Stimulated activated effector memory CD8-positive, alpha-beta T cell treated with anti-CD3 and anti-CD28 coated beads, Interleukin-12 subunit alpha, Interleukin-12 subunit beta, amount 100 ng/mL, for 72 hours (primary cell): ENCODE results near the gene ANGPTL5.
A peak's percentile ranks its signal among the peaks of the same experiment; 100 is the strongest.

Experiments used
- ATAC-seq: fragments of 150-1000 bp; cut with Tn5 transposase; 2 replicates; pipeline ENCODE4 v1.10.0; 2021
- DNase-seq, 2 donors: peaks; one replicate each; pipeline ENCODE4 v3.0.0; 2021 to 2022; ENCODE audit warnings: low spot score in 2 of 2
- H3K27ac Mint-ChIP-seq: one replicate; pipeline ENCODE4 v1.8.0; 2022; ENCODE audit warnings: mild to moderate bottlenecking, mixed read lengths
- H3K36me3 Mint-ChIP-seq: one replicate; pipeline ENCODE4 v1.8.0; 2022; ENCODE audit warnings: mild to moderate bottlenecking, mixed read lengths
- H3K4me1 Mint-ChIP-seq: one replicate; pipeline ENCODE4 v1.8.0; 2022; ENCODE audit warnings: mixed read lengths
- H3K4me3 Mint-ChIP-seq: one replicate; pipeline ENCODE4 v1.8.0; 2022; ENCODE audit warnings: mild to moderate bottlenecking, mixed read lengths
- H3K9me3 Mint-ChIP-seq: one replicate; pipeline ENCODE4 v1.8.0; 2022; ENCODE audit warnings: mixed read lengths

Gene ANGPTL5

DNA sequence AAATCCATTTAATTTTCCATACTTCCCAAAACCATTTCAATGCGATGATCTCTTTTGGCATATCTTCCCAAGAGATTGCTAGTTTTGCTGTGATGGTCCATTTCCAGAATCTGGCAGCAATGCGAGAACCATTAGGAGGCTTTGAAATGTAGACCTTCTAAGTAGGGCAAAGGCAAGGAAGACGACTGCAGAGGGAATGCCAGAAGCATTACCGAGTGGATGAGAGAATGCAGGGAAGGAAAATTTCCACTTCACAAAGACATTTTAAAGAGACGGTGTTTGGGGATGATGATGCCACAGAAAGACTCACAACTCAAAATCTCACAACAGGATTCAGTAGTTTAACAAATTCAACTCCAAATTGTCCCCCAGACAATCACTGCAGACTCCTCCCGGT, 2.0 kb downstream of the ANGPTL5 start:
- Mint-ChIP-seq H3K4me1 (peaks cover 15% of the 10 kb centered on the region), H3K36me3 (no peaks in the 10 kb centered on the region), H3K9me3 (no peaks in the 10 kb centered on the region), H3K27ac (peak overlapping the region; percentile 84), H3K4me3 (peak overlapping the region; percentile 86)
- ATAC-seq, result no peak
- DNase-seq, result no peak

DNA sequence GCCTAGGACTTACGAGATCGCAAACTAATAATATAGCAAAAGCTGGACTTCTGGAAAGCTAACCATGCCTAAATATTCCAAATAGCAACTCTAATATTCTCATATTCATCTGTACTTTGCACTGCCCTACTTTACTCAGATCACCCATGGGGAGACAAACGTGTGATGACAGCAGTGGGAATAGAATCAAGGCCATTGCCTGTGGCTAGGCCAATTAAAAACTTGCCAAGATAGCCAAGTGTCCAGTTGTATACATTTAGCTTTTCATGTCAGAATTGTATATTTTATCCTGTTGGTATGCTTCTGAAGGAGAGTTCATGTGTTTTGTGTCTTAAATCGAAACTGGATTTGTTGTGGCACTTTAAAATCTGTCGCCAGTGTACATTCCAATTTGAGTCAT, 2.7 kb downstream of the ANGPTL5 start:
- Mint-ChIP-seq H3K27ac (no peak overlapping the region), H3K4me3 (no peak overlapping the region), H3K36me3 (no peaks in the 10 kb centered on the region), H3K4me1 (peaks cover 15% of the 10 kb centered on the region), H3K9me3 (no peaks in the 10 kb centered on the region)
- DNase-seq (no peak), ATAC-seq (no peak)

DNA sequence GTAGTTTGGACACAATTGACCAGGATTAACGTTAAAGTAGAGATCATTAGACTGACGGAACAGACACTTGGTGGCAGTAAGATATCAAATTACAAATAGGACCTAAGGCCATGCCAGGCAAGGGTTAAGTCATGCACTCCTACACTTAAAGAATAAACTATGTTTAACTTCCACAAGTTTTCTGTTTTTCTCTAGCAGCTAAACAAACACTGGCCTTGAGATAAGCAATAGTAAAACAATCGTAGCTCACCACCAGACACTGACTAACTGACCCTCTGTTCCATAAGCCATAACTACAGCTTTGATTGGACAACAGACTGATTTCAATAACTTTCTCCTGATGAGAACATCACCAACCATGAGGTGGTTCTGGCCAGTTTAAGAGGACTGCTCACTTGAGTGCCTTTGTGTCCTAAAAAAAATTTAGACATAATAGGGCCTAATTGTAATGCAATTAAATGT, 3.5 kb downstream of the ANGPTL5 start:
- peaks cover 15% of the 10 kb centered on the region for H3K4me1 Mint-ChIP-seq
- no peaks in the 10 kb centered on the region for H3K9me3 Mint-ChIP-seq
- no peak for ATAC-seq
- no peaks in the 10 kb centered on the region for H3K36me3 Mint-ChIP-seq
- no peak overlapping the region for H3K27ac Mint-ChIP-seq
- no peak overlapping the region for H3K4me3 Mint-ChIP-seq
- no peak for DNase-seq

DNA sequence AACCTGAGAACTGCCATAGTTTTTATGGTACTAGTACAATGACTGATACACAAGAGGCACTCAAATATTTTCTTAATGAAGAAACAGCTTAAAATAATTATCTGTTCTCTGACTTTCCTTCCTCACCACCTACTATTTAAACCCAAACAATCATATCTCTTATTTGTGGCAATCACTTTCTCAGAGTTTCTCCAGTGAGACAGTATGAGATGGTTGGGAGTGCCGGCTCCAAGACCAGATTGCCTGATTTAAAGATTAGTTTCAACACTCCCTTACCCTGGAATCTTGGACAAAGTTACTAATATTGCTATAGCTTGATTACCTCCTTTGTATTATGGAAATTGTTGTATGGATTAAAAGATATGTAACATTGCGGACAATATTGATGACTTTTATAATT, 7.2 kb downstream of the ANGPTL5 start:
- H3K36me3 Mint-ChIP-seq, result no peaks in the 10 kb centered on the region
- no peaks in the 10 kb centered on the region for H3K9me3 Mint-ChIP-seq
- DNase-seq, result no peak
- H3K4me3 Mint-ChIP-seq, result no peak overlapping the region
- no peaks in the 10 kb centered on the region for H3K4me1 Mint-ChIP-seq
- no peak for ATAC-seq
- no peak overlapping the region for H3K27ac Mint-ChIP-seq

DNA sequence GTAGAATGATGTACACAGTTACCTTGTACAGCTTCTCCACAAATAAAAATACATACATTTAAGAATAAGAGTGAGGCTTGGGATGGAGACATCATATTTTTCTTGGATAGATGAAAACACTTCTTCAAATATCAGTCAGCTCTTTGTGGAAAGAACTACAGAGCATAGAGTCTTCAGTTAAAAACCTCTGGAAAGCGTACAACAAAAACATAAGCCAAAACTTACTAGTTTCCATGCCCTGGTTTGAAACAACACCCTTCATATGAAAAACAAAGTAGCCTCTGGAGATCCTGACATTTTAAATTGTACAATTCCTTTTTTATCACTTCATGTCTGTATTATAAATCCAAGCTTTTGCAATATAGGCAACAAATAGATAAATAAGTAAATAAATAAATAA, 8.5 kb downstream of the ANGPTL5 start:
- Mint-ChIP-seq H3K27ac (no peak overlapping the region), H3K4me1 (no peaks in the 10 kb centered on the region), H3K4me3 (no peak overlapping the region), H3K36me3 (no peaks in the 10 kb centered on the region), H3K9me3 (no peaks in the 10 kb centered on the region)
- ATAC-seq, result no peak
- no peak for DNase-seq

DNA sequence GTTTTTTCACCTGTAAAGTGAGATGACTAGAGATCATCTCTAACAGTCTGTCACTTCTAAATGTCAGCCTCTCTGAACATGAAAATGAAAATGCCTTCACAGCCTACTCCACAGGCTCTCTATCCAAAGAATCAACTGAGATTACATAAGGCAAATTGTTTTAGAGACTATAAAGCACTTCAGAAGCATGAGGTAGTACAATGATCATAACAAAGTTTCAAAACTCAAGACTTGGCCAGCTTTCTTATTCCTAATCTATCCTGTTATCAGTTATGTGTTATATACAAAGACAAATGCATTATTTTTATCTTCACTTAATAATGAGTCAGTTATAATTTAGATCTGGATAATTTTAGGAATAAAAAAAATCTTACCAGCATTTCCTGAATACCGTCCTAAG, 21.8 kb downstream of the ANGPTL5 start:
- Mint-ChIP-seq H3K9me3 (no peaks in the 10 kb centered on the region), H3K36me3 (no peaks in the 10 kb centered on the region), H3K4me1 (peaks cover 5% of the 10 kb centered on the region), H3K4me3 (no peak overlapping the region), H3K27ac (no peak overlapping the region)
- ATAC-seq (no peak), DNase-seq (no peak)

DNA sequence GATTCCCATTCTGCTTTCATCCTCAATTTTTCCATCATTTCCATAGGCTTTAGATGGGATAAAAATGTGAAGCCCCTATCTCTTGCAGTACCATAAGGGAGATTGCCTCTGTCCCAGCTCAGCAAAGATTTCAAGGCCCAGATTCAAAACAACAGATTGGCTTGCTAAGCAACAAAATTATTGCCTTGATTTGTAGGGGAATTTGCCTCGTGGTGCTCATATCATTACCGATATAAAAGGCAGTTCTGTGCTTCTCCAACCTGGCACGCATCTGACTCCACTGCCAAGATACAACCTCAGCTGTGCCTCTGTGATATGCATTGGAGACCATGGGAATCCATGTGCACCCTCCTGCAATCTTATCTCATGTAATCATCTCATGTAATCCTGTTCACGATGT, 26.6 kb downstream of the ANGPTL5 start:
- Mint-ChIP-seq H3K4me1 (peaks cover 5% of the 10 kb centered on the region), H3K36me3 (no peaks in the 10 kb centered on the region), H3K27ac (no peak overlapping the region), H3K9me3 (no peaks in the 10 kb centered on the region), H3K4me3 (no peak overlapping the region)
- no peak for DNase-seq
- ATAC-seq, result no peak

DNA sequence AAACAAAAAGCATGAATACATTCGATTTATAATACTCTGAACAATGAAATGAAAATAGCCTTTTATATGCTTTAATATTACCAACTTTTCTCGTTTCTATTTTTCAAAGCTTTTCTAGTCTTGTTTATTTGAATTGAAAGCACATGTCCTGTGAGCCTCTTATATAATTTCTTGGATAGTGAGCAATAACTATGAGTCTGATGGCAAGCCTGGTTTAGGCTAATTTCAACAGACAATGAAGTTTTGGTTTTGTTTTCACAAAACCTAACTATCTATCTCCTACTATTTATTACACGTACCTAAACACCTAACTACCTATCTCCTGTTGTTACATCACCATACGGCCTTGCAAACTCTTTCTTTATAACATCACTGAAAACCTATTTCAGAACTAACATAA, 30.7 kb downstream of the ANGPTL5 start:
- no peaks in the 10 kb centered on the region for H3K9me3 Mint-ChIP-seq
- H3K36me3 Mint-ChIP-seq, result no peaks in the 10 kb centered on the region
- H3K4me3 Mint-ChIP-seq, result no peak overlapping the region
- ATAC-seq, result no peak
- no peak overlapping the region for H3K27ac Mint-ChIP-seq
- peaks cover 5% of the 10 kb centered on the region for H3K4me1 Mint-ChIP-seq
- DNase-seq, result no peak

DNA sequence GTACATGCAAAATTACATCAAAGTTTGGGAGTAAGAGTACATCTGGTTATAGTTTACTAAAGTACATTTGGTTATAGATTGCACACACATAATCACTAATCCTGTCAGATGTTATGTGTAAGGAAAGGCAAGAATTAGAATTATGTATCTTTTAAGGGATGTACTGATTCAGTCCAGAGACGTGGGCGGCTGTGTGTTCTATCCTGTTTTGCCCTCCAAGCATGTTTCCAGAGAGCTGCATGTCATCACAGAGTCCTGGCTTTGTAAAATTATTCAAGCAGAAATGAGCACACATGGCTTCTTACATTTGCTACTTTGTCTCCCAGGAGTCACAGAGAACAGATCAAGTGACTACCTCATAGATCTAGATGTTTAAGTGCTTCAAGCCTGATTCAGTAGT, 34.7 kb downstream of the ANGPTL5 start:
- no peak for ATAC-seq
- Mint-ChIP-seq H3K36me3 (no peaks in the 10 kb centered on the region), H3K4me3 (no peak overlapping the region), H3K4me1 (no peaks in the 10 kb centered on the region), H3K9me3 (peaks cover 2% of the 10 kb centered on the region), H3K27ac (no peak overlapping the region)
- no peak for DNase-seq

DNA sequence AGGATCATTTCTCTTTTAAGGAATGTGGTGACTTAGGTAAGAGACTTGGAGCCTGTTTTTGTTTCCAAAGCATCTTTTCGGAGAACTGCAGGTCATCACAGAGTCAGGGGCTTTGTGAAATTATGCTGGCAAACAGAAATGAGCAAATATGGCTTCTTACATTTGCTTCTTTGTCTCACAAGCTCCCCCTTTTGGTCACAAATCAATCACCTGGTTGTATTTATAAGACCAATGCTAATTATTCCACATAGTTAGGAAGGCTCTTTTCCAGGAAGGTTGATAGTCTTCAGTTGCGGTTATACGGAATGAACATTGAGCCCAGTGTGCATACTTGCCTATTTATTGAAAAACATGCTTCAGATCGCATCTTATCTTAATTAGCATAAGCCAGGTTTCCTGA, 36.1 kb downstream of the ANGPTL5 start:
- ATAC-seq, result no peak
- no peak for DNase-seq
- Mint-ChIP-seq H3K9me3 (peaks cover 2% of the 10 kb centered on the region), H3K4me1 (no peaks in the 10 kb centered on the region), H3K4me3 (no peak overlapping the region), H3K36me3 (no peaks in the 10 kb centered on the region), H3K27ac (no peak overlapping the region)

DNA sequence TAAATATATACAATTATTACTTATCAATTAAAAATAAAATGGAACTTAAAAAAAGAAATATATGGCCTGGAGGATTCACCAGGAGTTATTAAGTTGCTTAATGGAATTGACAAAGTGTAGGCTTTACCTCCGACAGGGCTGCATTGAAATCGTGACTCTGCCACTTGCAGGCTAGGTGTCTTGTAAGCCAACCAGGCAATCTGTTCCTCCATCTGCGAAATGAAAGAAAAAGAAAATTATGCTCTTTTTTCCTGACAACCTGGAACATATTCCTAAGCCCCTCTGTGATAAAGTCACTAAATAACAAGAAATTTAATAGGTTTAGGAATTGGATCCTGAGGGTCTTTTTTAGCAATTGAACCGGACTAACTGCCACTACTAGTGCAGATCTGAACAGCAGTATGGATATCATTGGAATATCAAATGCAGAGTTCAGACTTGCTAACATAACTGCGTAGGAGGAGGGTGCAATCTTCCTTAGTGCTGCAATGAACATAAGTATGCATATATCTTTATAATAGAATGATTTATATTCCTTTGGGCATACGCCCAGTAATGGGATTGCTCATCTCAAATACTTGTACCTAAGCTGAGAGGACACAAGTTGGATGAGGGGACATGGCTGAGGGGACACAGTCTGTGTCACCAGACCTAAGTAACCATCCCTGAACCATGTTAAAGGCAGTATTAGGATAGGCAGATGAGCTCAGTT, 44.0 kb downstream of the ANGPTL5 start:
- Mint-ChIP-seq H3K9me3 (no peaks in the 10 kb centered on the region), H3K36me3 (no peaks in the 10 kb centered on the region), H3K27ac (no peak overlapping the region), H3K4me1 (no peaks in the 10 kb centered on the region), H3K4me3 (no peak overlapping the region)
- DNase-seq, result no peak
- peak; percentile 26 for ATAC-seq

DNA sequence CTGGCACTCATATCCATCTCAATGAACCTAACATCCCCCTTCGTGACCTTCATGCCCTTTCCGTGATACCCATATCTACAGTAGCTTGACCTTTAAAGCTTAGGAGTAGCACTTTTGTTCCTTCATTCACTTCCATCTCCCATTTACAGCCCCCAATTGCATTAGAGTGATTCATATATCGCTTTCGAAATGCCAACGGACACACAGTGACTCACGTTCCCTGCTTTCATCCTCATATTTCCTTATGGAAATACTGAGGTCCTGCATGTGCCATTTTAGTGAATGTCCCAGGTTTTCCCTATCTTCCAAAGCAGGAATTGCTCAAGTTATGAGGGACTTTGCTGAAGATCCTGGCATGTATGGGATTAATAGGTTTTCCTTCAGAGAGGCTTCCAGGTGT, 45.8 kb downstream of the ANGPTL5 start:
- DNase-seq (no peak), ATAC-seq (no peak)
- Mint-ChIP-seq H3K27ac (no peak overlapping the region), H3K36me3 (no peaks in the 10 kb centered on the region), H3K9me3 (no peaks in the 10 kb centered on the region), H3K4me3 (no peak overlapping the region), H3K4me1 (no peaks in the 10 kb centered on the region)

DNA sequence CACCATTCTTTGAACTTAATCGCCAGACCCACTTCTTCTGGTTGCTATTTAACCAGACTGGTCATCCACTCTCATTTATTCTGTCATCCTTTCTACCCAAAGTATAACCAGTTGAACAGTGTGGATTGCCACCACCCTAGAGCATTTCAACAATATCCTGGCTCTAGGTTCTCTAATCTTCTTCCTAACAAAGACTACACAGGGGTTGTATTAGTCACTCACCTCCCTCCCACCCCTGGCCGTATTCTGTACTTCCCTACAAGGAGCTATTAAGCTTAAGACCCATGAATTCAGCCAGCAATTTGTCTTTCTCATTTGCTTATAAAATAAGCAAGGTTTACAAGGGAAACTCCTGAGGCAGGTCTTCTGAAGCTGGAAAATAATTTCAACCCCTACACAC, 48.4 kb downstream of the ANGPTL5 start:
- Mint-ChIP-seq H3K27ac (no peak overlapping the region), H3K4me3 (no peak overlapping the region), H3K9me3 (no peaks in the 10 kb centered on the region), H3K36me3 (no peaks in the 10 kb centered on the region), H3K4me1 (no peaks in the 10 kb centered on the region)
- ATAC-seq, result no peak
- DNase-seq, result no peak

DNA sequence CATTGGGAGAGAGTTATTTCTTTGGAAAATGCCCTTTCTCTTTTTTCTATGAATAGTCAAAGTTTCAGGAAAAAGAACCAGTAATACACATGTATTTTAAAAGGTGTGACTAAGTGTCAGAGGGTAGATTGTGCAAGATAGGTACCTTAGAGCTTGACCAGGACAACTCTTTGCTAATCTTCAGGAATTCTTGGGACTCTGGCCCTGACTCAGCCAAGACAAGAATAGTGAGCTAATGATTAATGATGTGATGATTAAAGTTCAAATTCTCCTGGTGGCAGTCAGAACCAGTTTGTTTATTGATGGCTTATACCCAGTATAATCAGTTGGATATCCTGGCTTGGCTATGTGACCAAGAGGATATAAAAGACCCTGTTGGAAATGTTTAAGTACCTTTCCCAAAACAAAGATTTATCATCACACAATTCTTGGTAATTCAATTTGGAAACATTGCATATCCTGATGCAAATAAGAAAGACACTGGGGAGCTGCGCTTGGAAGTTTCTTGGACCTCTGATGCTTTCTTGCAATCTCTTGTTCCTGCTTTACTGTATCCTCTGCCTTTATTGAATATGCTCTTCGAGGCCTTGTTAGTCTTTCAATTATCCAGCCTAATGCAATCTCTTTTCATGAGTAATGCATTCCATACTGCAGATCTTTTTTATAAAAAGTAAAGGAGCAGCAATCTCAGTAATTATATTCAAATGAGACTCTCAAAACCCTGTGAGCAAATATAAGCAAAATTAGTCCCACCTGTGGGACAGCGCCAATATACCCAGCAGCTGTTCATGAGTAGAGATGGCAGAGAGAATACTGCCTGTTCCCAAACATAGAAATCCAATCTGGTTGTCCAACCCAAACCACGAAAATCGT, 49.5 kb downstream of the ANGPTL5 start:
- DNase-seq, result no peak
- ATAC-seq, result no peak
- no peak overlapping the region for H3K27ac Mint-ChIP-seq
- no peak overlapping the region for H3K4me3 Mint-ChIP-seq
- H3K4me1 Mint-ChIP-seq, result no peaks in the 10 kb centered on the region
- H3K36me3 Mint-ChIP-seq, result no peaks in the 10 kb centered on the region
- H3K9me3 Mint-ChIP-seq, result no peaks in the 10 kb centered on the region

DNA sequence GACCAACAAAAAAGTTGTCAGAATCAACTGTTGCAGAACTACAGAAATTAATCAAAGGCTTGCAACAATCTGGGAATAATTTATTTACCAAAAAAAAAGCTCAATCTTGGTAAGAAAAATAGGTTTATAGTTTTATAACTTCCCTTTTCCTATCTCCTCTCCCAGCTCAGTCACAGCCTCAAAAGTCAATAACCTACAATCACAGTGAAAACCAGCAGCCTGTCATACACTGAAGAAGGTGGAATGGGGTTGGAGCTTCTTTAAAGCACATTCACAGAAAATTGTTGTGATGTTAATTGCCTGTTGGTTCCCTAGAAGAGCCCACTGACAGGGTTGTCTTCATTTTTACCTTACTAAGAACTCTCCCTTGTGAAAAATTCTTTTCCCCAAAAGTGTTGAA, 52.2 kb downstream of the ANGPTL5 start:
- no peak overlapping the region for H3K27ac Mint-ChIP-seq

DNA sequence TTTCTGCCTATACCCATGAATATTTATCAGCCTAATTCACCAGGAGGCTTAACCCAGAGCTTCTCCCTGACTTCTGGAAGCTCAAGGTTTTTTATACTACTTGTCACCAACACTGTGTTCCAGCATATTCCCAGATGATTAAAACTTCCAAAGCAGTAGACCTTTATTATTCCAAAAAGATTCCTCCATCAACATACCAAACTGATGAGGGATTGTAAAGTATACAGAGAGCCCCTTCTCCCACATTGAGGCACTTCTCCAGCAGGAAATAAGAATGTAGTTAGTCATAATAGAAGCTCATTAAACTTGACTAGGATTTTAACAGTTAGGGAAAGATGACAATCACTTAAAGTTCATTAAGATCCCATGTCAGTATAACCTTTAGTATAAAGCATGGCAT, 53.0 kb downstream of the ANGPTL5 start:
- H3K9me3 Mint-ChIP-seq, result no peaks in the 10 kb centered on the region
- DNase-seq (no peak), ATAC-seq (no peak)
- H3K4me1 Mint-ChIP-seq, result peaks cover 4% of the 10 kb centered on the region
- no peak overlapping the region for H3K27ac Mint-ChIP-seq
- H3K4me3 Mint-ChIP-seq, result no peak overlapping the region
- no peaks in the 10 kb centered on the region for H3K36me3 Mint-ChIP-seq

More for the DNA sequence above, 52.2 kb downstream of the ANGPTL5 start:
- DNase-seq (no peak), ATAC-seq (no peak)
- Mint-ChIP-seq H3K36me3 (no peaks in the 10 kb centered on the region), H3K4me1 (peaks cover 4% of the 10 kb centered on the region), H3K4me3 (no peak overlapping the region), H3K9me3 (no peaks in the 10 kb centered on the region)
